HUES6 (cell line): ENCODE data around the gene NHEJ1.

Experiments
- H3K27ac ChIP-seq: 2 replicates; pipeline ENCODE4 v1.7.0; 2013; ENCODE audit warnings: low read depth, mild to moderate bottlenecking, low read length, inconsistent platforms
- H3K27me3 ChIP-seq: 2 replicates; pipeline ENCODE4 v1.6.1; 2013; ENCODE audit warnings: low read length; ENCODE audit not compliant: control insufficient read depth, insufficient read depth
- H3K36me3 ChIP-seq: 2 replicates; pipeline ENCODE4 v1.6.1; 2013; ENCODE audit warnings: low read length; ENCODE audit not compliant: control insufficient read depth, insufficient read depth
- H3K4me1 ChIP-seq: 2 replicates; pipeline ENCODE4 v1.6.1; 2013; ENCODE audit warnings: low read length; ENCODE audit not compliant: control insufficient read depth, insufficient read depth
- H3K4me3 ChIP-seq: 2 replicates; pipeline ENCODE4 v1.5.1; 2013; ENCODE audit warnings: low read depth, low read length
- H3K9ac ChIP-seq: one replicate; pipeline ENCODE4 v1.6.1; 2013; ENCODE audit warnings: mild to moderate bottlenecking, low read length
- H3K9me3 ChIP-seq: 2 replicates; pipeline ENCODE4 v1.6.1; 2013; ENCODE audit warnings: low read depth, low read length; ENCODE audit not compliant: control insufficient read depth, insufficient read depth

Gene NHEJ1

GRCh38 chr2:219099329-219099728 lies 61.3 kb downstream of the NHEJ1 start:
- Histone ChIP-seq H3K27ac (no peak overlapping the region), H3K9ac (no peak overlapping the region), H3K9me3 (no peaks in the 10 kb centered on the region), H3K4me1 (peaks cover 2% of the 10 kb centered on the region; the same call in 1 of the 2 replicates), H3K27me3 (no peaks in the 10 kb centered on the region), H3K4me3 (no peak overlapping the region), H3K36me3 (no peaks in the 10 kb centered on the region)

- Histone ChIP-seq H3K27me3 (no peaks in the 10 kb centered on the region), H3K27ac (no peak overlapping the region), H3K9me3 (no peaks in the 10 kb centered on the region), H3K9ac (no peak overlapping the region), H3K4me1 (peaks cover 2% of the 10 kb centered on the region; the same call in 1 of the 2 replicates), H3K36me3 (no peaks in the 10 kb centered on the region), H3K4me3 (no peak overlapping the region)
Observed at GRCh38 chr2:219095406-219095935, 65.1 kb downstream of the NHEJ1 start.

- H3K27ac ChIP-seq: no peak overlapping the region
- H3K9ac ChIP-seq: no peak overlapping the region
- peaks cover 2% of the 10 kb centered on the region; the same call in 1 of the 2 replicates for H3K4me1 ChIP-seq
- no peaks in the 10 kb centered on the region for H3K27me3 ChIP-seq
- H3K9me3 ChIP-seq: no peaks in the 10 kb centered on the region
- H3K4me3 ChIP-seq: no peak overlapping the region
- H3K36me3 ChIP-seq: no peaks in the 10 kb centered on the region
Observed at GRCh38 chr2:219094171-219094570, 66.4 kb downstream of the NHEJ1 start.

- no peak overlapping the region for H3K27ac ChIP-seq
- no peaks in the 10 kb centered on the region for H3K27me3 ChIP-seq
- H3K9me3 ChIP-seq: no peaks in the 10 kb centered on the region
- no peak overlapping the region for H3K9ac ChIP-seq
- no peak overlapping the region for H3K4me3 ChIP-seq
- H3K36me3 ChIP-seq: no peaks in the 10 kb centered on the region
- H3K4me1 ChIP-seq: peaks cover 6% of the 10 kb centered on the region
Observed at GRCh38 chr2:219090436-219091299, 69.9 kb downstream of the NHEJ1 start.

DNA sequence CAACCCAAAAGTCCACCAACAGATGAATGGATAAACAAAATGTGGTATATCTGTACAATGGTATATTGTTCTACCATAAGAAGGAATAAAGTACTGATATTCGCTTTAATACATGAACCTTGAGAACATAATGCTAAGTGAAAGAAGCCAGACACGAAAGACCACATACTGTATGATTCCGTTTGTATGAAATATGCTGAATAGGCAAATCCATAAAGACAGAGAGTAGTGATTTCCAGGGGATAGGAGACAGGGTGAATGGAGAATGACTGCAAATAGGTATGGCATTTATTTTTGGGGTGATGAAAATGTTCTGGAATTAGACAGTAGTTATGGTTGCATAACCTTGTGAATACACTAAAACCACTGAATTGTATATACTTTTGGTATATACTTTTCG lies 71.3 kb downstream of the NHEJ1 start:
- H3K4me1 ChIP-seq: peaks cover 4% of the 10 kb centered on the region; the same call in 1 of the 2 replicates
- no peaks in the 10 kb centered on the region for H3K27me3 ChIP-seq
- H3K9me3 ChIP-seq: no peaks in the 10 kb centered on the region
- H3K4me3 ChIP-seq: no peak overlapping the region
- H3K36me3 ChIP-seq: no peaks in the 10 kb centered on the region
- H3K9ac ChIP-seq: no peak overlapping the region
- H3K27ac ChIP-seq: no peak overlapping the region

DNA sequence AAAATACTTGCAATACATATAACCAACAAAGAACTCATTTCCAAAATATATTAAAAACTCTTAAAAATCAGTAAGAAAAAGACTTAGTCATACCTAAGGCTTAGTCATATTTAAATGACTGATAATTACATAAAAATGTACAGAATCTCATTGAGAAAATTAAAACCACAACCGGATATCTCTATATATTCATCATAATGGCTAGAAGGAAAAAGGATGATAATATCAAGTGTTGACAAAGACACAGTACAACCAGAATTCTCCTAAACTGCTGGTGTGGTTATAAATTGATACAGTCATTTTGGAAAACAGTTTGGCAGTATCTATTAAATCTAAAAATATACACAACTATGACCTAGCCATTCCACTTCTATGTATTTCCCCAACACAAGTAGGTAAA lies 72.8 kb downstream of the NHEJ1 start:
- peaks cover 4% of the 10 kb centered on the region; the same call in 1 of the 2 replicates for H3K4me1 ChIP-seq

DNA sequence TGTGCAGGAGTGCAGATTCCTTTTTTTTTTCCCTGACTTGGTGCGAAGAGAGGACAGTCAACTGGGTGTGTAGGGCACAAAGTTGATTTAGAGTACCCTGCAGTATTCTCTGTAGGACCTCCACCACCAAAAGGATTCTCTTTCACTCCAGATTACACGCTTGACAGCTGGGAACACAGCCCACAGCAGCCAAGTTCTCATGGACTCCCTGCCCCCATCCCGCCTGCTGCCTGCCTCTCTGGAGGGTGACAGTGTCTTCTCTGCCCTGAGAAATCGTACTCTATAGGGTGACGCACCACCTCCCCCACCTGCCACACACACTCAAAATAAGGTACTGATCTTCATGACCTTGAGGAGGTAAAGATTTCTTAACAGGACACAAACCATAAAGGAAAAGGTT lies 73.3 kb downstream of the NHEJ1 start:
- peaks cover 4% of the 10 kb centered on the region; the same call in 1 of the 2 replicates for H3K4me1 ChIP-seq

More for the DNA sequence above, 72.8 kb downstream of the NHEJ1 start:
- H3K27ac ChIP-seq: no peak overlapping the region
- no peaks in the 10 kb centered on the region for H3K9me3 ChIP-seq
- no peak overlapping the region for H3K9ac ChIP-seq
- H3K36me3 ChIP-seq: no peaks in the 10 kb centered on the region
- H3K27me3 ChIP-seq: no peaks in the 10 kb centered on the region
- no peak overlapping the region for H3K4me3 ChIP-seq

GRCh38 chr2:219086196-219086595 lies 74.4 kb downstream of the NHEJ1 start:
- no peaks in the 10 kb centered on the region for H3K9me3 ChIP-seq
- H3K4me3 ChIP-seq: no peak overlapping the region
- H3K9ac ChIP-seq: no peak overlapping the region
- H3K4me1 ChIP-seq: peaks cover 5% of the 10 kb centered on the region; the same call in 1 of the 2 replicates
- no peak overlapping the region for H3K27ac ChIP-seq
- H3K27me3 ChIP-seq: peaks cover 6% of the 10 kb centered on the region; the same call in 1 of the 2 replicates
- H3K36me3 ChIP-seq: no peaks in the 10 kb centered on the region

More for the DNA sequence above, 73.3 kb downstream of the NHEJ1 start:
- no peak overlapping the region for H3K9ac ChIP-seq
- H3K27me3 ChIP-seq: no peaks in the 10 kb centered on the region; the same call in 1 of the 2 replicates
- H3K9me3 ChIP-seq: no peaks in the 10 kb centered on the region
- no peak overlapping the region for H3K4me3 ChIP-seq
- H3K27ac ChIP-seq: no peak overlapping the region
- H3K36me3 ChIP-seq: no peaks in the 10 kb centered on the region

DNA sequence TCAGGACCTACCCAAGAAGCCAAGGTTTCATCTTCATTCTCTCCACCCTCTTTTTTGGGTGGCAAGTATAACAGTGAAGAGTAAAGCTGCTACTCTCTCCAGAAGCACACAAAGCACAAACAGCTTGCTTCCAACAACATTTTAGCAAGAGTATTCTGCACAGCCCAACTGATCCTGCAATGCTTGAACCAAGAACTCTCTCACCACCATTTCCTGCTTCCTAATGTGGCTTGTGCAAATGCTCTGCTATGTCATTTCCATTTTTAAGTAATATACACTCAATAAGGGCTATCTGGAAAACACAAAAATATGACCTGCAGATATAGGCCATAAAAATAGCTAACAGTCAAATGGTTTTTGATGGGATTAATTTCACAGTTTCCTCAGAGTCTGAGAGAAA lies 75.8 kb downstream of the NHEJ1 start:
- Histone ChIP-seq H3K4me1 (peaks cover 10% of the 10 kb centered on the region; the same call in 1 of the 2 replicates), H3K9me3 (no peaks in the 10 kb centered on the region), H3K36me3 (no peaks in the 10 kb centered on the region), H3K27me3 (peaks cover 11% of the 10 kb centered on the region; the same call in 1 of the 2 replicates), H3K27ac (no peak overlapping the region), H3K4me3 (no peak overlapping the region), H3K9ac (no peak overlapping the region)

- no peaks in the 10 kb centered on the region for H3K9me3 ChIP-seq
- H3K36me3 ChIP-seq: no peaks in the 10 kb centered on the region
Observed at GRCh38 chr2:219082332-219082958, 78.2 kb downstream of the NHEJ1 start.

More at GRCh38 chr2:219082332-219082958, 78.2 kb downstream of the NHEJ1 start:
- H3K27ac ChIP-seq: no peak overlapping the region
- no peak overlapping the region for H3K4me3 ChIP-seq
- peaks cover 9% of the 10 kb centered on the region; the same call in 1 of the 2 replicates for H3K4me1 ChIP-seq
- H3K9ac ChIP-seq: no peak overlapping the region
- peaks cover 11% of the 10 kb centered on the region; the same call in 1 of the 2 replicates for H3K27me3 ChIP-seq
